MCF 10A (cell line): ENCODE results near the gene BLTP3A. TPM values are rescaled to one million over a fixed set of nuclear protein-coding genes. Genes with fewer than 3 reads are reported as not detected.

ENCODE experiments used
- BruUV-seq: library from RNA; stranded (reverse); fragments of 400-500 nt; replicated peaks from 2 replicates; lab custom pipeline; 2021; lab: Mats Ljungman, UMichigan
- CTCF ChIA-PET: fragments of 300-600 bp; sonication (Branson Sonifier 250); formaldehyde crosslinking; extraction: SDS; loops from one replicate; lab custom pipeline; 2021; ENCODE audit warnings: antibody characterized with exemption, inconsistent platforms; lab: Yijun Ruan, JAX
- POLR2A ChIA-PET: fragments of 300-600, 350-650 bp; sonication (Branson Sonifier 250); formaldehyde crosslinking; extraction: SDS; loops from one replicate; lab custom pipeline; 2020; ENCODE audit warnings: antibody characterized with exemption, inconsistent platforms; lab: Yijun Ruan, JAX
- DNase-seq: peaks from one replicate; pipeline ENCODE4 v3.0.0-alpha.2; 2018; ENCODE audit not compliant: unreplicated experiment
- H3K27ac Mint-ChIP-seq: one replicate; pipeline ENCODE4 v1.8.0; 2022; ENCODE audit warnings: mild to moderate bottlenecking, low read depth, mixed read lengths; ENCODE audit not compliant: unreplicated experiment
- H3K27me3 Mint-ChIP-seq: one replicate; pipeline ENCODE4 v1.8.0; 2022; ENCODE audit warnings: mixed read lengths; ENCODE audit not compliant: insufficient read depth, unreplicated experiment
- H3K36me3 Mint-ChIP-seq: one replicate; pipeline ENCODE4 v1.8.0; 2022; ENCODE audit warnings: mild to moderate bottlenecking, moderate library complexity, mixed read lengths; ENCODE audit not compliant: insufficient read depth, unreplicated experiment
- H3K4me1 Mint-ChIP-seq: one replicate; pipeline ENCODE4 v1.8.0; 2022; ENCODE audit warnings: mixed read lengths; ENCODE audit not compliant: insufficient read depth, unreplicated experiment
- H3K4me3 Mint-ChIP-seq: one replicate; pipeline ENCODE4 v1.8.0; 2022; ENCODE audit warnings: mild to moderate bottlenecking, moderate library complexity, mixed read lengths; ENCODE audit not compliant: unreplicated experiment
- H3K9me3 Mint-ChIP-seq: one replicate; pipeline ENCODE4 v1.8.0; 2022; ENCODE audit warnings: mixed read lengths; ENCODE audit not compliant: unreplicated experiment
- intact Hi-C: fragments of 100-400 bp; cut with micrococcal nuclease; formaldehyde crosslinking; loops from 2 replicates; pipeline ENCODE4 v1.14.1; 2022
- total RNA-seq: library from RNA; stranded (reverse); gene quantifications from 2 replicates; pipeline ENCODE4 v1.2.3, GENCODE V29; 2022
- TF ChIP-seq, protein P1 (sequence below): fragments of 200-600 bp; IDR thresholded peaks from one replicate; pipeline ENCODE4 v1.8.0; 2022; ENCODE audit warnings: antibody characterized with exemption, mild to moderate bottlenecking; ENCODE audit not compliant: unreplicated experiment

The BLTP3A gene
- total RNA-seq, 1 experiment from 2014 or later: 25.4 TPM

DNA sequence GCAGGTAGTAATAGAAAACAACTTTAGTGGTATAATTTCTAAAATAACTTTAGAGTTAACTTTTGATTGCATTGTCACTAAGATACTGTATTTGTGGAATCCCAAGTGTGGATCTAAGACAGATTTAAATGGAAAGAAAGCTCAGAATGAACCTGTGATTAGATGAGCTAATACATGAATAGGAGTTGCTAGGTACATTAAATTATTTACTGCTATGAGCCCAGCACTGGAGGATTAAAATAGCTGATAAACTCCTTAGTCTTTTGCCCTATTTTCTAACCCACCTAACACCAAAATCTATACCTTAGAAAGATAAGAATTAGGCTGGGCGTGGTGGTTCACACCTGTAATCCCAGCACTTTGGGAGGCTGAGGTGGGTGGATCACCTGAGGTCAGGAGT lies 23.7 kb upstream of the BLTP3A start:
- Mint-ChIP-seq H3K9me3 (no peaks in the 10 kb centered on the region), H3K36me3 (peaks cover 98% of the 10 kb centered on the region), H3K4me1 (no peaks in the 10 kb centered on the region)

GRCh38 chr6:34771727-34772126 lies 20.2 kb upstream of the BLTP3A start:
- DNase-seq: no peak
- no TSS peak for BruUV-seq
- TF ChIP-seq, protein P1, sequence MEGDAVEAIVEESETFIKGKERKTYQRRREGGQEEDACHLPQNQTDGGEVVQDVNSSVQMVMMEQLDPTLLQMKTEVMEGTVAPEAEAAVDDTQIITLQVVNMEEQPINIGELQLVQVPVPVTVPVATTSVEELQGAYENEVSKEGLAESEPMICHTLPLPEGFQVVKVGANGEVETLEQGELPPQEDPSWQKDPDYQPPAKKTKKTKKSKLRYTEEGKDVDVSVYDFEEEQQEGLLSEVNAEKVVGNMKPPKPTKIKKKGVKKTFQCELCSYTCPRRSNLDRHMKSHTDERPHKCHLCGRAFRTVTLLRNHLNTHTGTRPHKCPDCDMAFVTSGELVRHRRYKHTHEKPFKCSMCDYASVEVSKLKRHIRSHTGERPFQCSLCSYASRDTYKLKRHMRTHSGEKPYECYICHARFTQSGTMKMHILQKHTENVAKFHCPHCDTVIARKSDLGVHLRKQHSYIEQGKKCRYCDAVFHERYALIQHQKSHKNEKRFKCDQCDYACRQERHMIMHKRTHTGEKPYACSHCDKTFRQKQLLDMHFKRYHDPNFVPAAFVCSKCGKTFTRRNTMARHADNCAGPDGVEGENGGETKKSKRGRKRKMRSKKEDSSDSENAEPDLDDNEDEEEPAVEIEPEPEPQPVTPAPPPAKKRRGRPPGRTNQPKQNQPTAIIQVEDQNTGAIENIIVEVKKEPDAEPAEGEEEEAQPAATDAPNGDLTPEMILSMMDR: no peak
- H3K27me3 Mint-ChIP-seq: no peaks in the 10 kb centered on the region
- intact Hi-C loops: no loop called here
- no peak overlapping the region for H3K4me3 Mint-ChIP-seq
- POLR2A ChIA-PET: interaction anchor here (1.0 kb wide), 1 partner anchor 11 kb away, joined by 3 read pairs; no protein-coding TSS in a partner anchor
- H3K27ac Mint-ChIP-seq: no peak overlapping the region
- CTCF ChIA-PET: interaction anchor here (1.1 to 1.2 kb wide), 2 partner anchors 12 to 20 kb away, joined by 3 to 5 read pairs; partner anchors contain the start of gene BLTP3A
- no peaks in the 10 kb centered on the region for H3K4me1 Mint-ChIP-seq
- H3K36me3 Mint-ChIP-seq: peaks cover 92% of the 10 kb centered on the region
- no peaks in the 10 kb centered on the region for H3K9me3 Mint-ChIP-seq

More for the DNA sequence above, 23.7 kb upstream of the BLTP3A start:
- TF ChIP-seq, protein P1: no peak
- intact Hi-C loops: no loop called here
- no peak for DNase-seq
- no peaks in the 10 kb centered on the region for H3K27me3 Mint-ChIP-seq
- H3K27ac Mint-ChIP-seq: no peak overlapping the region
- H3K4me3 Mint-ChIP-seq: no peak overlapping the region
- ChIA-PET CTCF (interaction anchor here (1.1 kb wide), 1 partner anchor 9 kb away, joined by 3 read pairs; no protein-coding TSS in a partner anchor), POLR2A (no interaction called here)
- BruUV-seq: no TSS peak

DNA sequence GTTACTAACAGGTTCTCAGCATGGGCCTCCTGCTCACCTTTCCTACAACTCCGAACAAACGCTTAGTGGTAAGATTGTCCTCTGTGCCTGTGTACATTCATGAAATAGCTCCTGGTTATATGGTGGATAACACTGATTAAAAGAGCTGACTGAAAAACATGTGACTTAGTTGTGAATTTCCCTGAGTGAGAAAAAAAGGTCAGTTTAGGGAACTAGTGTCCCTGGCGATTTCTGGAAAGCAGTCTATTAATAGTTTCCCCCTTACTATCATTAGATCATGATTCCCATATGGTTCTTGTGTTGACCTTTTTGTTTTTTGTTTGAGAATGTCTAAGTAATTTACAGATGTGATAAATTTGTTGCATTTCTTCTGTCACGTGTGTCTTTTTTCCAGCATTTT lies 18.9 kb upstream of the BLTP3A start:
- ChIA-PET POLR2A (interaction anchor here (1.1 kb wide), 1 partner anchor 11 kb away, joined by 4 read pairs; no protein-coding TSS in a partner anchor), CTCF (interaction anchor here (0.8 kb wide), 1 partner anchor 111 kb away, joined by 3 read pairs; no protein-coding TSS in a partner anchor)
- DNase-seq: no peak
- no peaks in the 10 kb centered on the region for H3K4me1 Mint-ChIP-seq
- no peaks in the 10 kb centered on the region for H3K9me3 Mint-ChIP-seq
- H3K27me3 Mint-ChIP-seq: no peaks in the 10 kb centered on the region
- peaks cover 80% of the 10 kb centered on the region for H3K36me3 Mint-ChIP-seq
- no peak overlapping the region for H3K4me3 Mint-ChIP-seq
- TF ChIP-seq, protein P1: no peak
- intact Hi-C loops: no loop called here
- H3K27ac Mint-ChIP-seq: no peak overlapping the region
- no TSS peak for BruUV-seq

GRCh38 chr6:34773916-34774315 lies 18.0 kb upstream of the BLTP3A start:
- intact Hi-C loops: no loop called here
- H3K36me3 Mint-ChIP-seq: peaks cover 76% of the 10 kb centered on the region
- no TSS peak for BruUV-seq
- H3K27me3 Mint-ChIP-seq: no peaks in the 10 kb centered on the region
- no peak for DNase-seq
- H3K9me3 Mint-ChIP-seq: no peaks in the 10 kb centered on the region
- POLR2A ChIA-PET: interaction anchor here (0.5 to 1.1 kb wide), 3 partner anchors 9 to 1026 kb away, joined by 3 to 4 read pairs (median 4); partner anchors contain the start of gene TAF11
- TF ChIP-seq, protein P1: no peak
- CTCF ChIA-PET: no interaction called here
- no peak overlapping the region for H3K4me3 Mint-ChIP-seq
- no peak overlapping the region for H3K27ac Mint-ChIP-seq
- no peaks in the 10 kb centered on the region for H3K4me1 Mint-ChIP-seq
